HG03135 (cell line): ENCODE results near the gene EVI2B.
"Not testable (repeated sequence)": the region's sequence is repeated elsewhere in the genome, so short reads cannot be mapped to it uniquely, and the experiment has no call there.

Experiments
- ATAC-seq: cut with Tn5 transposase; IDR thresholded peaks from one replicate; pipeline ENCODE4 v1.9.1; 2021; ENCODE audit warnings: mild to moderate bottlenecking, moderate library complexity; ENCODE audit not compliant: unreplicated experiment

The EVI2B gene

DNA sequence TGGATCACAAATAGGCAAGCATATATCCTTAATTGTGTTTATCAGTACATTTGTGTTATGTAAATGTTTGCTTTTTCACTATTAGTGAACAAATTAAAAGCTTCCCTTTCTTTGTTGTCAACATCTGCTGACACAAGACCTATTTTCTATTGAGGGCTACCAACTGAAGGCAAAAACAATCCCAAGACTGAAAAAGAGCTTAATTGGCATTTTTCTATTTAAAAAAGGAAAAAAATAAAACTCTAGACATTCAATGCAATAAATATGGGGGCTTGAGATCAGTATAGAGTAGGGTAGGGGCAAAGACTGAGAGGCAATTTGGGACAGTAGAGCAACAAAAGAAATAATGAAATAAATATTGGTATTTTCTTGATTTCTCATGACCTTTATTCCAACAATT lies 41.1 kb downstream of the EVI2B start:
- ATAC-seq: no peak

DNA sequence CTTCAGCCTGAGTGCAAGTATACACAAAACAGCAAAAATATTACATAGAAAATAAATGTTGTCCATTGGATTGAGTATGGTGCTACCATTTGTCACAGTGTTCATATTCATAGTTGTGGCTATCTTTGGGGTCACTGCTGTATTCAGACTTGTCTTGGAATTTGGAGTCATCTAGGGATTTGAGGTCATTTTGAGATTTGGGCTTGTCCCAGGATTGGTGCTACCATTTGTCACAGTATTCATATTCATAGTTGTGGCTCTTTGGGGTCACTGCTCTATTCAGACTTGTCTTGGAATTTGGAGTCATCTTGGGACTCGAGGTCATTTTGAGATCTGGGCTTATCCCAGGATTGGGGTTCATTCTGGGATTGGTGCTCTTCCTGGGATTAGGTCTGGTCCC lies 41.6 kb downstream of the EVI2B start:
- no peak for ATAC-seq

DNA sequence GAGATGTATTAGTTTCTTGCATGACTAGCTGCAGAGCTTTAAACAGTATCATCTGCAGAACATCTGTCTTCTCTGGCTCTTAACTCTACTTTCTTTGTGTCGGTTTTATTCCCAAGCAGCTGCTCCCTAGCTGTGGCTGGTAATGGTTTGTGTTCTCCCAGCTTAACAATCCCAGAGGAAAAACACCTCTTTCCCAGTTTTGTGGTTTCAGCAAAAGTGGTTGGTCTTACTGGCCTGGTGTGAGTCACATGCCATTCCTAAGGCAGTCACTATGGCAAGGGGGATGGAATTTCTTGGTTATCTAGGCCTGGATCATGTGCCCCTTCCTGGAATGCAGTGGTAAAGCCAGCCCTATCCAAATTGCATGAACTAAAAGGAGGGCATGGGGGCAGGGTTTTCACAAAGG lies 44.3 kb downstream of the EVI2B start:
- ATAC-seq: no peak

DNA sequence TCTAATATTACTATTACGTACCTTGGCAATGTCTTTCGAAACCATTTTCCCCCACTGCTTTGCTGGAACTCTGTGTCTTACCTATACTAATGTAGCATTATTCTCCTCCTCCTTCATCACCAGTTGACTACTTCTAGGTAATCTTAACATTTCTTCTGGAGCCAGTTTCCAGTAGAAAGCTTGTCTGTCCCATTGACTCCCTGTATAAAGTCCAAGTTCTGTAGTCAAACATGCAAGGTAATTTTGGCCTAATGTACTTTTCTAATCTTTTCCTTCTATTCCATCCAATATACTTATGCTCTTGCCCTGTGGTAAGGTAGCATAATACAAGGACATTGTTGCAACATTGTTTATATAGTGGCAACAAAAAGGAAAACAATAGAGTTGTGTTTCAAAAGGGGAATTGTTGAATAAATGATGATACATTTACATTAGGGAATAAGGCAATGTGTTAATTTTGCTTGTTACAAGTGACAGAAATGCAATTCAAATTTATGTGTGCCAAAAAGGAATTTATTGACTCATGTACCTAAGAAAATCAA lies 44.7 kb downstream of the EVI2B start:
- no peak for ATAC-seq

DNA sequence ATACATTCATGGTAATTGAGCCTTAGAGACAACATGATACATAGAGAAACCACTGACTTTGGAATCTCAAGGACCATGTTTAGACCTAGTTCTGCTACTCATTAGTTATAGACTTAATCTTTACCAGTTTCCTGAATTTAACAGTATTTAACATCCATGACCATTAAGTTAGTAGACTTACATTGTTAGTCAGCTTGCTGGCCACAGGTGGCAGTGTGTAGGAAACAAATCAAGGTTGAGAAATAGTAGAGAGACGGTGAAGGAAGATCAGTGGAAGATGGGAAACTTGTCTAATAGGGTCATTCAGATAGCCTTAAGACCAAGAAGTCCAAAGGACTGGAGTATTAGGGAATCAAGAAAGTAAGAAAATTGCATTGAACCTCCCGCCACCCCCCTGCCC lies 47.8 kb downstream of the EVI2B start:
- ATAC-seq: no peak

DNA sequence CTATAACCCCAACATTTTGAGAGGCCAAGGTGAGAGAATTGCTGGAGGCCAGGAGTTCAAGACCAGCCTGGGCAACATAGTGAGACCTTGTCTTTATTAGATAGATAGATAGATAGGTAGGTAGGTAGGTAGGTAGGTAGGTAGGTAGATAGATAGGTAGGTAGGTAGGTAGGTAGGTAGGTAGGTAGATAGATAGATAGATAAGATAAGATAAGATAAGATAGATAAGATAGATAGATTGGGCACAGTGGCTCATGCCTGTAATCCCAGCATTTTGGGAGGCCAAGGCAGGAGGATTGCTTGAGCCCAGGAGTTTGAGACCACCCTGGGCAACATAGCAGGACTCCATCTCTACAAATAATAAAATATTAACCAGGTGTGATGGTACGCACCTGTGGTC lies 50.9 kb downstream of the EVI2B start:
- ATAC-seq: not testable (repeated sequence)

DNA sequence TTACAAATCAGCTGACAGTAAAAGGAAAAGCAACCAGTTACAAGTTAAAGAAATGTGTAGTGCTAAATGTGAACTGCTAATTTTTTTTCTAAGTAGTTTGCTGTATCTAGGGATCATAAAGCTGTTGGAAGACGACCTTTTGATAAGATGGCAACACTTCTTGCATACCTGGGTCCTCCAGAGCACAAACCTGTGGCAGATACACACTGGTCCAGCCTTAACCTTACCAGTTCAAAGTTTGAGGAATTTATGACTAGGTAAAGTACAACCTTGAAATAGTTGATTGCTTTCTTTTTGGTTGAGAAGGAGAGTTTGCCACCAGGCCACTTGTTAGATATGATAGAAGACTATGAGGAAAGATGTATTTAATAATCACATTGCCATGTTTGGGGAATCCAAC lies 52.3 kb downstream of the EVI2B start:
- ATAC-seq: no peak

DNA sequence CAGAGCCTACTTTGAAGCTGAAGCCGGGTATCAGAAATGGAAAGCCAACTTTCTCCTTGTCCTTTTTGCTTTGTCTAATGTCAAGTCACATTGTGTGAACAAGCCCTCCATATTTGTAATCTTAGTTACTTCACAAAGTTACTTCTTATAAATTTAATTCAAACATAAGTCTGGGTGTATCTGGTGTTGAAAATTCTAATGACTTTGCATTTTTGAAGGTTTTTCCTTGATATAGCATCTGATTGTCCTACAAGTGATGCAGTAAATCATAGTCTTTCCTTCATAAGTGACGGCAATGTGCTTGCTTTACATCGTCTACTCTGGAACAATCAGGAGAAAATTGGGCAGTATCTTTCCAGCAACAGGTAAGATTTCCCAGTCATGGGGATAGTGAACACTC lies 53.7 kb downstream of the EVI2B start:
- no peak for ATAC-seq

DNA sequence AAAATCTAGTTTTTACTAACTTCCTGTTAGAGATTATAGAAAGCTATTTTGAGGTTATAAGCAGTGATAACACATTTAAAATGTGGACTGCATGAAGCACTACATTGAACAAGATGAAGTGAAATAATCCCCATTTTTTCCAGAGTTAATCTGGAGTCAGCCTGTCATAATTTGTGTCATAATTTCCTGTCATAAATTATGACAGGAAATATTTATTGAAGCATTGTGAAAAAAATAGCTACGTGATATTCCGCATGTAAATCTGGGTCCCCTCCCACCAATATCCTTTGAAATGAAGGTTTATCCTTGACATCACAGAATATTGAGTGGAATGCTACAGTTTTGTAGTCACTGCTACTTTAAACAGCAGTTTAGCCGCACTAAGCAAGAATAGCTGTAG lies 56.9 kb downstream of the EVI2B start:
- ATAC-seq: no peak

DNA sequence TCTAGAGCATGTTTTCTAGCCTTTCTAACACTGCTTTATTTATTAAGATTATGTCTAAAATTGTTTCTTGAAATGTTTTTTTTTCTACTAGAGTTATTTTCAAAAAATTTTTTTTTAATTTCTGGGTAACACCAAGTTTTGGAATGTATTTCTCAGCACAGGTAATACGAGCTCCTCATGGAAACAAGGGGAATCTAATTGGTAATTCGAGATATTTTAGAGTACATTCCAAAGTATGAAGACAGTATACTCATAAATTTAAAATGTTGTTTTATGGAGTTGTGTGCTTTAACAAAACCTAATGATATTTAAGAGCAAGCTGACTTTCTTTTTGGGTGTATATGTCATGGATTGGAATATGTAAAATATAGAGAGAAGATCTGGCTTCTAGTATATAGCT lies 59.2 kb downstream of the EVI2B start:
- no peak for ATAC-seq
